A673 (cell line): ENCODE data around the gene MRPL54. TPM values are rescaled to one million over a fixed set of nuclear protein-coding genes. Genes with fewer than 3 reads are reported as not detected.

Experiments
- BruUV-seq: library from RNA; stranded (reverse); fragments of 400-500 nt; replicated peaks from 2 replicates; lab custom pipeline; 2021; lab: Mats Ljungman, UMichigan
- CTCF ChIA-PET: fragments of 300-600 bp; sonication (Branson Sonifier 250); formaldehyde crosslinking; loops from one replicate; lab custom pipeline; 2022; ENCODE audit warnings: antibody characterized with exemption; lab: Charles Lee
- POLR2A ChIA-PET: fragments of 300-600 bp; sonication (Branson Sonifier 250); formaldehyde crosslinking; loops from one replicate; lab custom pipeline; 2022; ENCODE audit warnings: antibody characterized with exemption; ENCODE audit not compliant: low non-redundant PET; lab: Charles Lee
- DNase-seq: peaks from one replicate; pipeline ENCODE4 v3.0.0-alpha.2; 2015; ENCODE audit warnings: low spot score
- H3K27ac ChIP-seq: fragments of 200-600 bp; sonication (generic); 2 replicates; pipeline ENCODE4 v1.5.1; 2016; ENCODE audit warnings: mixed run types, low read depth, mild to moderate bottlenecking, mixed read lengths, antibody characterized with exemption, low read length; ENCODE audit not compliant: poor library complexity, severe bottlenecking
- H3K27me3 ChIP-seq: fragments of 200-600 bp; sonication (generic); replicated peaks from 2 replicates; pipeline ENCODE4 v1.6.1; 2017; ENCODE audit warnings: mixed run types, low read depth, mild to moderate bottlenecking, mixed read lengths, antibody characterized with exemption, low read length; ENCODE audit not compliant: insufficient read depth, poor library complexity
- H3K36me3 ChIP-seq: fragments of 200-600 bp; sonication (generic); 2 replicates; pipeline ENCODE4 v1.6.1; 2016; ENCODE audit warnings: mixed run types, mild to moderate bottlenecking, mixed read lengths, antibody characterized with exemption, low read length; ENCODE audit not compliant: insufficient read depth, poor library complexity, severe bottlenecking
- H3K4me1 ChIP-seq: fragments of 200-600 bp; sonication (generic); 2 replicates; pipeline ENCODE4 v1.6.1; 2017; ENCODE audit warnings: mixed run types, mild to moderate bottlenecking, mixed read lengths, antibody characterized with exemption, low read length; ENCODE audit not compliant: insufficient read depth, poor library complexity, severe bottlenecking
- H3K4me3 ChIP-seq: fragments of 200-600 bp; sonication (generic); 2 replicates; pipeline ENCODE4 v1.5.1; 2016; ENCODE audit warnings: low read depth, mixed run types, mild to moderate bottlenecking, mixed read lengths, low read length; ENCODE audit not compliant: poor library complexity, severe bottlenecking
- H3K9me3 ChIP-seq: fragments of 200-600 bp; sonication (generic); 2 replicates; pipeline ENCODE4 v1.6.1; 2016; ENCODE audit warnings: mixed run types, low read depth, mild to moderate bottlenecking, mixed read lengths, antibody characterized with exemption, low read length; ENCODE audit not compliant: poor library complexity, severe bottlenecking
- CTCF ChIP-seq: fragments of 300-800, 200-600 bp; sonication (generic); conservative IDR thresholded peaks from 2 replicates; pipeline ENCODE4 v1.5.1; 2017; ENCODE audit warnings: low read depth, mild to moderate bottlenecking, antibody characterized with exemption, low read length, moderate library complexity, mixed read lengths
- EZH2 ChIP-seq: fragments of 200-600 bp; sonication (generic); IDR thresholded peaks from 2 replicates; pipeline ENCODE4 v1.6.1; 2017; ENCODE audit warnings: borderline replicate concordance, low read depth, mild to moderate bottlenecking, mixed read lengths, antibody characterized with exemption, low read length; ENCODE audit not compliant: poor library complexity, severe bottlenecking
- intact Hi-C: fragments of 100-400 bp; cut with micrococcal nuclease; formaldehyde crosslinking; loops from one replicate; pipeline ENCODE4 v1.10.0; 2022; ENCODE audit not compliant: unreplicated experiment
- total RNA-seq: library from RNA; stranded (reverse); gene quantifications from 2 replicates; pipeline ENCODE4 v1.2.3, GENCODE V29; 2021

The MRPL54 gene
- total RNA-seq, 1 experiment from 2014 or later: 51.3 TPM

DNA sequence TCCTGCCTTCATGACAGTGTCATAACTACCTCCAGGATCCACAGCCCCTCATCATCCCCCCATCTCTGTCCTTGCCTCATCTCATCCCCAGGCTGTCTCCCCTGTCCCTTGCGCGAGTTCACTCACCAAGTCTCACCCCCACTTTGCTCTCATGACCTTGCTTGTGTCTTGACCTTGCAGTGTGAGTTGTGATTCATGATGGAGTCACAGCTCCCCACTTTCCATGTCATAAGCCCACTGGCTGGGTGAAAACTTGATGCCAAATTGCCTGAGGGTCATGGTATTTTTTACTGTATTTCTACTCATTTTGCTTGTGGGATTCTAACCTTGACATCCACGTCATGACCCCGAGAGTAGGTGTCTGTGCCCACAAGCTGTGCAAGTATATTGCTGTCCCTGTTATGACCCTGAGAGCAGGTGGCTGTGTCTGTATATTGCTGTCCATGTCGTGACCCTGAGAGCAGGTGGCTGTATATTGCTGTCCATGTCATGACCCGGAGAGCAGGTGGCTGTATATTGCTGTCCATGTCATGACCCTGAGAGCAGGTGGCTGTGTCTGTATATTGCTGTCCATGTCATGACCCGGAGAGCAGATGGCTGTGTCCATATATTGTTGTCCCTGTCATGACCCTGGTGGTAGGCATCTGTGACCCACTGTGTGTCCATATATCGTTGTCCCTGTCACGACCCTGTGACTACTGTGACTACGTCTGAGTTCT lies 24.8 kb upstream of the MRPL54 start:
- no peak overlapping the region for H3K27ac ChIP-seq
- H3K9me3 ChIP-seq: no peaks in the 10 kb centered on the region
- CTCF ChIA-PET: no interaction called here
- H3K27me3 ChIP-seq: no peaks in the 10 kb centered on the region
- no peaks in the 10 kb centered on the region for H3K4me1 ChIP-seq
- TF ChIP-seq EZH2: no peak
- TF ChIP-seq CTCF: no peak
- no TSS peak for BruUV-seq
- no peak for DNase-seq
- no peak overlapping the region for H3K4me3 ChIP-seq
- H3K36me3 ChIP-seq: no peaks in the 10 kb centered on the region
- intact Hi-C loops: no loop called here
- POLR2A ChIA-PET: no interaction called here

DNA sequence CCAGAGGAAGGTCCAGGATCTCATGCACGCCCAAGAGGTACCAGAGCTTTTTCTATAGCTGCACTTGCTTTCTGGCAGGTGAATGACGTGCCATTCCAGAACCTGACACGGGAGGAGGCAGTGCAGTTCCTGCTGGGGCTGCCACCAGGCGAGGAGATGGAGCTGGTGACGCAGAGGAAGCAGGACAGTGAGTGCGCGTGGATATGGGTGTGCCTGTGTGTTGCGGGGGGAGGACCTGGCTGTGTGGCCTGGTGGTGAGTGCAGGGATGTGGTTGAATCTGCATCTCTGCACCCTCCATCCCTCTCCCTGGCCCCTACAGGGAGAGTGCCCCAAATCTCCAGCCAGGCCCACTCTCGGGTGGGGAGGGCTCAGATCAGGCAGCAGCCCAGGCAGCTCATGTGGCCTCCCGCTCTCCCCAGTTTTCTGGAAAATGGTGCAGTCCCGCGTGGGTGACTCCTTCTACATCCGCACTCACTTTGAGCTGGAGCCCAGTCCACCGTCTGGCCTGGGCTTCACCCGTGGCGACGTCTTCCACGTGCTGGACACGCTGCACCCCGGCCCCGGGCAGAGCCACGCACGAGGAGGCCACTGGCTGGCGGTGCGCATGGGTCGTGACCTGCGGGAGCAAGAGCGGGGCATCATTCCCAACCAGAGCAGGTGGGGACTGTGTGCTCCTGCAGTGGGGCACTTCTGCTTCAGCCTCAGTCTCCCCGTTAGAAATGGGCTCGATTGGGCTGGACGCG lies 23.8 kb upstream of the MRPL54 start:
- no peak for DNase-seq
- no peak overlapping the region for H3K27ac ChIP-seq
- intact Hi-C loops: no loop called here
- POLR2A ChIA-PET: no interaction called here
- no peak overlapping the region for H3K4me3 ChIP-seq
- CTCF ChIA-PET: no interaction called here
- no peaks in the 10 kb centered on the region for H3K27me3 ChIP-seq
- no peaks in the 10 kb centered on the region for H3K36me3 ChIP-seq
- H3K4me1 ChIP-seq: no peaks in the 10 kb centered on the region
- no TSS peak for BruUV-seq
- no peaks in the 10 kb centered on the region for H3K9me3 ChIP-seq
- no peak for TF ChIP-seq CTCF
- TF ChIP-seq EZH2: no peak

DNA sequence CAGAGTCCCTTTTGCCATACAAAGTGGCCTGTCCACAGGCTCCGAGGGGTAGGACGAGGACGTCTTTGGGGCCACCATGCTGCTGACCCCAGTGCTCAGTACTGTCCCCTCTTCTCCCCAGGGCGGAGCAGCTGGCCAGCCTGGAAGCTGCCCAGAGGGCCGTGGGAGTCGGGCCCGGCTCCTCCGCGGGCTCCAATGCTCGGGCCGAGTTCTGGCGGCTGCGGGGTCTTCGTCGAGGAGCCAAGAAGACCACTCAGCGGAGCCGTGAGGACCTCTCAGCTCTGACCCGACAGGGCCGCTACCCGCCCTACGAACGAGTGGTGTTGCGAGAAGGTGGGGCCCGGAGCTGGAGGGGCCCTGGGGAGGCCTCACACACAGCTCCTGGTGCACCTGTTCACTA lies 22.1 kb upstream of the MRPL54 start:
- CTCF ChIA-PET: no interaction called here
- Histone ChIP-seq H3K4me3 (no peak overlapping the region), H3K9me3 (no peaks in the 10 kb centered on the region), H3K36me3 (no peaks in the 10 kb centered on the region), H3K4me1 (no peaks in the 10 kb centered on the region), H3K27me3 (no peaks in the 10 kb centered on the region), H3K27ac (no peak overlapping the region)
- no TSS peak for BruUV-seq
- intact Hi-C loops: no loop called here
- TF ChIP-seq EZH2 (no peak), CTCF (no peak)
- POLR2A ChIA-PET: no interaction called here
- no peak for DNase-seq
